Subcutaneous adipose tissue (tissue), 4 donors: ENCODE results near the gene LRRC8E. TPM values are rescaled to one million over a fixed set of nuclear protein-coding genes. Genes with fewer than 3 reads are reported as not detected.

Experiments
- CTCF ChIP-seq: fragments of 450-650 bp; IDR thresholded peaks from one replicate; pipeline ENCODE4 v1.5.1; 2016; ENCODE audit warnings: low read depth, mild to moderate bottlenecking, control low read depth, antibody characterized with exemption, moderate library complexity
- total RNA-seq, 4 donors: library from RNA; depleted of rRNA; stranded (reverse); fragments of >200 nt; gene quantifications; one replicate each; pipeline ENCODE4 v1.1.0, GENCODE V29; 2016

The LRRC8E gene
- total RNA-seq, 4 donors from 2014 or later = 0.19 to 1.5 (median 0.50) TPM

- no peak for TF ChIP-seq CTCF
These were observed 9.1 kb upstream of the LRRC8E start for GRCh38 chr19:7879111-7879807.

GRCh38 chr19:7879836-7880235 is 8.5 kb upstream of the LRRC8E start:
- TF ChIP-seq CTCF = no peak

- TF ChIP-seq CTCF = no peak
These were observed 6.4 kb upstream of the LRRC8E start for GRCh38 chr19:7881910-7882309.

- no peak for TF ChIP-seq CTCF
These were observed 5.2 kb upstream of the LRRC8E start for GRCh38 chr19:7883105-7883504.

- no peak for TF ChIP-seq CTCF
These were observed 4.3 kb upstream of the LRRC8E start for GRCh38 chr19:7883796-7884570.

GRCh38 chr19:7885818-7886217 is 2.5 kb upstream of the LRRC8E start:
- no peak for TF ChIP-seq CTCF

GRCh38 chr19:7887408-7888144 is 734 bp upstream of the LRRC8E start:
- no peak for TF ChIP-seq CTCF
